HG03135 (cell line): ENCODE results near the gene ODAD4.
"Not testable (repeated sequence)": the region's sequence is repeated elsewhere in the genome, so short reads cannot be mapped to it uniquely, and the experiment has no call there.

Source experiments
- ATAC-seq: cut with Tn5 transposase; IDR thresholded peaks from one replicate; pipeline ENCODE4 v1.9.1; 2021; ENCODE audit warnings: mild to moderate bottlenecking, moderate library complexity; ENCODE audit not compliant: unreplicated experiment

The ODAD4 gene

GRCh38 chr17:41996855-41997164 is 66.4 kb downstream of the ODAD4 start:
- ATAC-seq, result no peak

DNA sequence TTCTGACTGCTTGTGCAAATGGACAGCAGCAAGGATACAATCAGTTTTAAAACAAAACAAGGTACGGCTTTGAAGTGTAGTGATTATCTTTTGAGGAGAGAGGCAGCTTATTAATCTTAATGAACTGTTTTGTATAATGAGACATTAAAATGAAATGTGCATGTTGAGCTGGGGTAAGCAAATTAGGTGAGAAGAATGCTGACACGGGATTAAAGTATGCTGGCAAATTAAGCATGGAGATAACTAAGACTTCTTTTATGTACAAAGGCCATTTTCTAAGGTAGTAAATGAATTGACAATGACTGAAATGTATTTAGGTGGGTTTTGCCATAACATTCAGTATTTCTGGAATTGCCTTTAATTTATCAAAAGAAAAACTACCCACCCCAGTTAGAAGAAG is 68.1 kb downstream of the ODAD4 start:
- ATAC-seq, result no peak

GRCh38 chr17:42000413-42001133 is 70.2 kb downstream of the ODAD4 start:
- no peak for ATAC-seq

- no peak for ATAC-seq
These were observed 71.3 kb downstream of the ODAD4 start for GRCh38 chr17:42001729-42002128.

- ATAC-seq, result no peak
These were observed 71.9 kb downstream of the ODAD4 start for GRCh38 chr17:42002175-42002791.

- ATAC-seq, result no peak
These were observed 72.4 kb downstream of the ODAD4 start for GRCh38 chr17:42002792-42003301.

DNA sequence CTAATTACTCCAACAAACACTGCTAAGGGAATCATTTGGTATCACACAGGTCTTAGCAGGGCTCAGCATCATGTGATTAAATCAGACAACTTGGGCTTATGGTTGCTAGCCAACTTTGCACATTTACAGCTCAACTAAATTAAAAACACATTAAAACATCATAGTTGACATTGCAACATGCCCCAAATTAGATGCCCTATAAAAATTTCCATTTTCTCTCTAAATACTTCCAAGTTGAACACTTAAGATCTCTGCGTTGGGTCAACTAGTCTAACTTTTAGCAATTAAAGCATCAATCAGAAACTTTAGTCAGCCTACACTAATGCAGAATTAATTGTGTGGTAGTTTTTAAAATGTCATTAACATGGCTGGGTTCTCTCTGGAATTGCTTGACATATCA is 74.7 kb downstream of the ODAD4 start:
- ATAC-seq, result no peak

- no peak for ATAC-seq
These were observed 78.8 kb downstream of the ODAD4 start for GRCh38 chr17:42009170-42009569.

GRCh38 chr17:42010266-42010680 is 79.9 kb downstream of the ODAD4 start:
- not testable (repeated sequence) for ATAC-seq

- ATAC-seq, result no peak
These were observed 80.6 kb downstream of the ODAD4 start for GRCh38 chr17:42010898-42011516.

GRCh38 chr17:42012363-42012762 is 81.9 kb downstream of the ODAD4 start:
- ATAC-seq, result not testable (repeated sequence)

GRCh38 chr17:42013740-42014139 is 83.3 kb downstream of the ODAD4 start:
- ATAC-seq, result not testable (repeated sequence)
